NB4 (cell line): ENCODE data around the gene PITPNM3.

Experiments used
- DNase-seq: peaks from one replicate; pipeline ENCODE4 v3.0.0; 2010; ENCODE audit warnings: low read depth
- H3K4me3 ChIP-seq: one replicate; pipeline ENCODE4 v1.5.1; 2011; ENCODE audit warnings: mild to moderate bottlenecking, low read depth, low read length, moderate library complexity
- CTCF ChIP-seq: IDR thresholded peaks from one replicate; pipeline ENCODE4 v1.5.1; 2012; ENCODE audit warnings: low read depth, low read length
- MAX ChIP-seq: IDR thresholded peaks from 2 replicates; pipeline ENCODE4 v1.6.1; 2011; ENCODE audit warnings: low read depth, low read length
- MYC ChIP-seq: IDR thresholded peaks from 2 replicates; pipeline ENCODE4 v1.6.1; 2011; ENCODE audit warnings: low read depth, low read length
- POLR2A ChIP-seq: IDR thresholded peaks from 2 replicates; pipeline ENCODE4 v1.6.1; 2011; ENCODE audit warnings: mild to moderate bottlenecking; ENCODE audit not compliant: insufficient read length; ENCODE audit errors: extremely low read depth

The PITPNM3 gene

GRCh38 chr17:6528557-6528956 is 27.8 kb downstream of the PITPNM3 start:
- H3K4me3 ChIP-seq: no peak overlapping the region
- TF ChIP-seq MAX (no peak), MYC (no peak), POLR2A (no peak), CTCF (no peak)
- DNase-seq: no peak

GRCh38 chr17:6526362-6527152 is 29.8 kb downstream of the PITPNM3 start:
- H3K4me3 ChIP-seq: no peak overlapping the region
- peak; percentile 19 for DNase-seq
- TF ChIP-seq MAX (no peak), MYC (no peak), POLR2A (no peak), CTCF (no peak)

GRCh38 chr17:6525731-6526130 is 30.6 kb downstream of the PITPNM3 start:
- TF ChIP-seq POLR2A: no peak
- no peak for TF ChIP-seq CTCF
- TF ChIP-seq MAX: no peak
- no peak for TF ChIP-seq MYC
- H3K4me3 ChIP-seq: no peak overlapping the region
- DNase-seq: no peak

GRCh38 chr17:6525141-6525540 is 31.2 kb downstream of the PITPNM3 start:
- H3K4me3 ChIP-seq: no peak overlapping the region
- no peak for DNase-seq
- no peak for TF ChIP-seq POLR2A
- no peak for TF ChIP-seq MAX
- TF ChIP-seq CTCF: no peak
- no peak for TF ChIP-seq MYC

GRCh38 chr17:6524520-6524919 is 31.8 kb downstream of the PITPNM3 start:
- no peak overlapping the region for H3K4me3 ChIP-seq
- no peak for DNase-seq
- TF ChIP-seq MYC (no peak), POLR2A (no peak), MAX (no peak)

GRCh38 chr17:6523809-6524355 is 32.5 kb downstream of the PITPNM3 start:
- no peak for DNase-seq
- TF ChIP-seq POLR2A: no peak
- no peak for TF ChIP-seq MAX
- TF ChIP-seq CTCF: no peak
- TF ChIP-seq MYC: no peak
- H3K4me3 ChIP-seq: no peak overlapping the region
